HCT116 (cell line): ENCODE measurements around the gene DLG2. TPM values are rescaled to one million over a fixed set of nuclear protein-coding genes. Genes with fewer than 3 reads are reported as not detected.

Experiments
- ATAC-seq: fragments of 200-7000 bp; cut with Tn5 transposase; 2 replicates; pipeline ENCODE4 v1.9.1; 2020; ENCODE audit warnings: mild to moderate bottlenecking, moderate library complexity
- BruUV-seq: library from RNA; stranded (reverse); fragments of 400-500 nt; replicated peaks from 2 replicates; lab custom pipeline; 2021; lab: Mats Ljungman, UMichigan
- CTCF ChIA-PET: fragments of 300-600 bp; sonication (Branson Sonifier 250); formaldehyde crosslinking; loops from one replicate; lab custom pipeline; 2021; ENCODE audit warnings: antibody characterized with exemption; lab: Charles Lee
- POLR2A ChIA-PET: fragments of 300-600, 350-600 bp; sonication (Branson Sonifier 250); formaldehyde crosslinking; loops from one replicate; lab custom pipeline; 2021; ENCODE audit warnings: antibody characterized with exemption; lab: Charles Lee
- RAD21 ChIA-PET, 2 experiments: fragments of 300-600 bp; sonication (Branson Sonifier 250); formaldehyde crosslinking; loops; one replicate each; lab custom pipeline; 2023; ENCODE audit warnings: low total read pairs in 2 of 2; ENCODE audit not compliant: uncharacterized antibody in 2 of 2, unreplicated experiment in 2 of 2, low non-redundant PET in 1 of 2; lab: Charles Lee
- DNase-seq: peaks from one replicate; pipeline ENCODE4 v3.0.0-alpha.2; 2010; ENCODE audit warnings: low read depth, low spot score
- H2AFZ ChIP-seq: fragments of 200-600 bp; shearing (Covaris generic), sonication (generic); 2 replicates; pipeline ENCODE4 v1.6.1; 2017; ENCODE audit warnings: low read depth, mixed run types, mixed read lengths, antibody characterized with exemption, low read length; ENCODE audit not compliant: poor library complexity, severe bottlenecking
- H3K27ac ChIP-seq: 2 replicates; pipeline ENCODE4 v1.5.1; 2012; ENCODE audit warnings: low read depth, low read length
- H3K27me3 ChIP-seq: fragments of 200-600 bp; sonication (generic); 2 replicates; pipeline ENCODE4 v1.6.1; 2016; ENCODE audit warnings: mixed run types, low read length, mixed read lengths; ENCODE audit not compliant: insufficient read depth
- H3K36me3 ChIP-seq, 2 experiments: fragments of 200-500 bp in 1 of 2; fragments of 200-600 bp in 1 of 2; sonication (Bioruptor generic) in 1 of 2; sonication (generic) in 1 of 2; 2 replicates each; pipeline versions ENCODE4 v1.5.1 to v1.6.1; 2014 to 2016; ENCODE audit warnings: low read length in 2 of 2, inconsistent platforms in 1 of 2, mixed read lengths in 1 of 2, mixed run types in 1 of 2; ENCODE audit not compliant: insufficient read depth in 2 of 2, control insufficient read depth in 1 of 2
- H3K4me1 ChIP-seq, 2 experiments: fragments of 200-600 bp in 1 of 2; sonication (generic) in 1 of 2; 2 replicates each; pipeline versions ENCODE4 v1.5.1 to v1.6.1; 2012 to 2017; ENCODE audit warnings: low read length in 2 of 2, inconsistent platforms in 1 of 2, mild to moderate bottlenecking in 1 of 2, mixed read lengths in 1 of 2, mixed run types in 1 of 2, moderate library complexity in 1 of 2; ENCODE audit not compliant: insufficient read depth in 2 of 2, control insufficient read depth in 1 of 2
- H3K4me2 ChIP-seq: fragments of 200-600 bp; sonication (generic); 2 replicates; pipeline ENCODE4 v1.6.1; 2017; ENCODE audit warnings: mixed run types, low read length, mixed read lengths
- H3K4me3 ChIP-seq, 2 experiments: fragments of 200-600 bp in 1 of 2; sonication (generic) in 1 of 2; replicated peaks in 1 of 2; 2 replicates each; pipeline ENCODE4 v1.5.1; 2011 to 2016; ENCODE audit warnings: low read length in 2 of 2, control low read depth in 1 of 2, low read depth in 1 of 2, mild to moderate bottlenecking in 1 of 2, mixed read lengths in 1 of 2, mixed run types in 1 of 2
- H3K79me2 ChIP-seq: fragments of 200-600 bp; sonication (generic); 2 replicates; pipeline ENCODE4 v1.6.1; 2017; ENCODE audit warnings: mild to moderate bottlenecking, mixed run types, low read length, moderate library complexity, mixed read lengths; ENCODE audit not compliant: insufficient read depth
- H3K9ac ChIP-seq: fragments of 200-600 bp; sonication (generic); 2 replicates; pipeline ENCODE4 v1.6.1; 2016; ENCODE audit warnings: low read length, mixed read lengths
- H3K9me2 ChIP-seq: fragments of 200-600 bp; sonication (generic), shearing (Covaris generic); 2 replicates; pipeline ENCODE4 v1.6.1; 2017; ENCODE audit warnings: mixed run types, mild to moderate bottlenecking, moderate library complexity; ENCODE audit not compliant: insufficient read depth
- H3K9me3 ChIP-seq, 2 experiments: fragments of 200-500 bp in 1 of 2; fragments of 200-600 bp in 1 of 2; sonication (Bioruptor generic) in 1 of 2; sonication (generic) in 1 of 2; 2 replicates each; pipeline ENCODE4 v1.6.1; 2014 to 2017; ENCODE audit warnings: low read length in 2 of 2, mixed read lengths in 2 of 2, inconsistent platforms in 1 of 2, low read depth in 1 of 2, mild to moderate bottlenecking in 1 of 2, mixed run types in 1 of 2, moderate library complexity in 1 of 2; ENCODE audit not compliant: control insufficient read depth in 1 of 2, insufficient read depth in 1 of 2
- H4K20me1 ChIP-seq: fragments of 200-600 bp; sonication (generic), shearing (Covaris generic); 2 replicates; pipeline ENCODE4 v1.6.1; 2017; ENCODE audit warnings: mixed run types, mild to moderate bottlenecking, moderate library complexity; ENCODE audit not compliant: insufficient read depth
- EZH2phosphoT487 ChIP-seq: fragments of 200-600 bp; IDR thresholded peaks from 2 replicates; pipeline ENCODE4 v1.6.1; 2018; ENCODE audit warnings: antibody characterized with exemption, borderline replicate concordance
- FOSL1 ChIP-seq: IDR thresholded peaks from 2 replicates; pipeline ENCODE4 v1.6.1; 2012; ENCODE audit warnings: low read depth
- POLR2AphosphoS5 ChIP-seq: IDR thresholded peaks from 2 replicates; pipeline ENCODE4 v1.6.1; 2011; ENCODE audit warnings: mild to moderate bottlenecking, low read depth, low read length, moderate library complexity
- REST ChIP-seq: IDR thresholded peaks from 2 replicates; pipeline ENCODE4 v1.6.1; 2012; ENCODE audit warnings: low read depth
- YY1 ChIP-seq: IDR thresholded peaks from 2 replicates; pipeline ENCODE4 v1.6.1; 2011; ENCODE audit warnings: low read length, low read depth, moderate library complexity, mild to moderate bottlenecking; ENCODE audit not compliant: insufficient replicate concordance; ENCODE audit errors: extremely low read depth
- ZNF274 ChIP-seq: fragments of 200-500 bp; sonication (Bioruptor generic); IDR thresholded peaks from 2 replicates; pipeline ENCODE4 v1.6.1; 2014; ENCODE audit warnings: mild to moderate bottlenecking, low read depth, low read length, inconsistent platforms
- intact Hi-C: fragments of 100-400 bp; cut with micrococcal nuclease; formaldehyde crosslinking; loops from 2 replicates; pipeline ENCODE4 v1.10.0; 2022
- total RNA-seq: library from RNA; stranded (reverse); gene quantifications from one replicate; pipeline ENCODE4 v1.2.1, GENCODE V29; 2021; ENCODE audit not compliant: unreplicated experiment
- TF ChIP-seq, protein P1 (sequence below): IDR thresholded peaks from 2 replicates; pipeline ENCODE4 v1.6.1; 2011; ENCODE audit warnings: mild to moderate bottlenecking, low read length, moderate library complexity; ENCODE audit not compliant: insufficient replicate concordance; ENCODE audit errors: extremely low read depth

The DLG2 gene
- total RNA-seq, 1 experiment from 2014 or later: 2.4 TPM

- Histone ChIP-seq H4K20me1 (no peaks in the 10 kb centered on the region), H3K27ac (no peak overlapping the region), H3K9me3 (no peaks in the 10 kb centered on the region), H3K9ac (no peak overlapping the region), H3K27me3 (peaks cover 8% of the 10 kb centered on the region), H2AFZ (no peak overlapping the region), H3K4me1 (no peaks in the 10 kb centered on the region), H3K4me3 (no peak overlapping the region), H3K9me2 (no peaks in the 10 kb centered on the region), H3K4me2 (no peak overlapping the region), H3K79me2 (no peaks in the 10 kb centered on the region), H3K36me3 (no peaks in the 10 kb centered on the region)
- ChIA-PET RAD21 (no interaction called here), CTCF (no interaction called here), POLR2A (no interaction called here)
- ATAC-seq: no peak
- no peak for TF ChIP-seq YY1
- TF ChIP-seq, protein P1, sequence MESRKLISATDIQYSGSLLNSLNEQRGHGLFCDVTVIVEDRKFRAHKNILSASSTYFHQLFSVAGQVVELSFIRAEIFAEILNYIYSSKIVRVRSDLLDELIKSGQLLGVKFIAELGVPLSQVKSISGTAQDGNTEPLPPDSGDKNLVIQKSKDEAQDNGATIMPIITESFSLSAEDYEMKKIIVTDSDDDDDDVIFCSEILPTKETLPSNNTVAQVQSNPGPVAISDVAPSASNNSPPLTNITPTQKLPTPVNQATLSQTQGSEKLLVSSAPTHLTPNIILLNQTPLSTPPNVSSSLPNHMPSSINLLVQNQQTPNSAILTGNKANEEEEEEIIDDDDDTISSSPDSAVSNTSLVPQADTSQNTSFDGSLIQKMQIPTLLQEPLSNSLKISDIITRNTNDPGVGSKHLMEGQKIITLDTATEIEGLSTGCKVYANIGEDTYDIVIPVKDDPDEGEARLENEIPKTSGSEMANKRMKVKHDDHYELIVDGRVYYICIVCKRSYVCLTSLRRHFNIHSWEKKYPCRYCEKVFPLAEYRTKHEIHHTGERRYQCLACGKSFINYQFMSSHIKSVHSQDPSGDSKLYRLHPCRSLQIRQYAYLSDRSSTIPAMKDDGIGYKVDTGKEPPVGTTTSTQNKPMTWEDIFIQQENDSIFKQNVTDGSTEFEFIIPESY: no peak
- TF ChIP-seq ZNF274: no peak
- no peak for TF ChIP-seq REST
- no peak for TF ChIP-seq EZH2phosphoT487
- no peak for TF ChIP-seq POLR2AphosphoS5
- no peak for TF ChIP-seq FOSL1
- intact Hi-C loops: no loop called here
- no peak for DNase-seq
- no TSS peak for BruUV-seq
Measured at GRCh38 chr11:83692675-83693074, 1934.5 kb downstream of the DLG2 start.
